Natural killer cell (primary cell): Measurements from ENCODE around the gene NKD1. TPM values are rescaled to one million over a fixed set of nuclear protein-coding genes. Genes with fewer than 3 reads are reported as not detected.

Source experiments
- ATAC-seq, 3 donors: fragments of 150-1000 bp in 2 of 3; fragments of 200-7000 bp in 1 of 3; cut with Tn5 transposase; 1 replicate in 1 of 3; 2 replicates in 2 of 3; pipeline ENCODE4 v1.10.0; 2021; ENCODE audit warnings: mild to moderate bottlenecking in 2 of 3, moderate library complexity in 2 of 3
- DNase-seq, 2 donors: peaks; one replicate each; pipeline versions ENCODE4 v3.0.0 to v3.0.0-alpha.2; 2013 to 2021; ENCODE audit warnings: mixed read lengths in 1 of 2
- H3K27ac ChIP-seq: one replicate; pipeline ENCODE4 v1.5.1; 2013; ENCODE audit warnings: mild to moderate bottlenecking, low read length
- H3K27me3 ChIP-seq: one replicate; pipeline ENCODE4 v1.6.1; 2013; ENCODE audit warnings: low read length; ENCODE audit not compliant: control insufficient read depth, insufficient read depth
- H3K36me3 ChIP-seq: one replicate; pipeline ENCODE4 v1.6.1; 2013; ENCODE audit warnings: low read length; ENCODE audit not compliant: control insufficient read depth, insufficient read depth
- H3K4me1 ChIP-seq: one replicate; pipeline ENCODE4 v1.6.1; 2013; ENCODE audit warnings: low read length; ENCODE audit not compliant: control insufficient read depth, insufficient read depth
- H3K4me3 ChIP-seq: one replicate; pipeline ENCODE4 v1.5.1; 2013; ENCODE audit warnings: low read length
- H3K9me3 ChIP-seq: one replicate; pipeline ENCODE4 v1.6.1; 2013; ENCODE audit warnings: low read length; ENCODE audit not compliant: control insufficient read depth, insufficient read depth
- H3K27ac Mint-ChIP-seq, 2 donors: one replicate each; pipeline ENCODE4 v1.8.0; 2022; ENCODE audit warnings: mild to moderate bottlenecking in 2 of 2, mixed read lengths in 2 of 2, moderate library complexity in 1 of 2
- H3K27me3 Mint-ChIP-seq, 2 donors: one replicate each; pipeline ENCODE4 v1.8.0; 2022; ENCODE audit warnings: low read depth in 2 of 2, mixed read lengths in 2 of 2
- H3K36me3 Mint-ChIP-seq: one replicate; pipeline ENCODE4 v1.8.0; 2022; ENCODE audit warnings: mixed read lengths
- H3K4me1 Mint-ChIP-seq, 2 donors: one replicate each; pipeline ENCODE4 v1.8.0; 2022; ENCODE audit warnings: mixed read lengths in 2 of 2
- H3K4me3 Mint-ChIP-seq: one replicate; pipeline ENCODE4 v1.8.0; 2022; ENCODE audit warnings: mild to moderate bottlenecking, moderate library complexity, mixed read lengths
- H3K9me3 Mint-ChIP-seq, 2 donors: one replicate each; pipeline ENCODE4 v1.8.0; 2022; ENCODE audit warnings: mixed read lengths in 2 of 2
- WGBS: methylation state at CpG from one replicate; pipeline ENCODE4 v1.1.7; 2013; ENCODE audit warnings: missing lambda C conversion rate; ENCODE audit not compliant: insufficient coverage; 5-methylcytosine and 5-hydroxymethylcytosine counted together
- intact Hi-C: fragments of 100-400 bp; cut with micrococcal nuclease; formaldehyde crosslinking; loops from one replicate; pipeline ENCODE4 v1.14.2; 2022
- total RNA-seq, 4 donors: library from RNA; stranded (reverse); fragments of 120-200 nt in 1 of 4; gene quantifications; one replicate each; pipeline versions ENCODE4 v1.2.3 to v1.2.4, GENCODE V29; 2013 to 2022
- TF ChIP-seq, protein P1 (sequence below): fragments of 200-600 bp; IDR thresholded peaks from one replicate; pipeline ENCODE4 v1.8.0; 2022; ENCODE audit warnings: antibody characterized with exemption

The NKD1 gene
- total RNA-seq, 3 donors from 2014 or later (not counting 1 experiment from before 2014, with no cell fraction given), result 0.75 to 1.5 (median 1.0) TPM

DNA sequence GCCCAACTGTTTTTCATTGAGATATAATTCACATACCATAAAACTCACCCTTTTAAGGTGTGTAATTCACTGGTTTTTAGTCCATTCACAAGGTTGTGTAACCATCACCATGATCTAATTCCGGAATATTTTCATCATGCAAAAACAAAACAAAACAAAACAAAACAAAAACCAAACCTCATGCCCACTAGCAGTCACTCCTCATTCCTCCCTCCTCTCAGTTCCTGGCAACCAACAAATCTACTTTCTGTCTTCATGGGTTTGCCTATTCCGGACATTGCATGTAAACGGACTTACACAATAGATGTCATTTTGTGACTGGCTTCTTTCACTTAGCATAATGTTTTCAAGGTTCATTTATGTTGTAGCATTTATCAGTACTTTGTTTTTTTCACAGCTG, 140.7 kb downstream of the NKD1 start:
- Histone ChIP-seq H3K36me3 (no peaks in the 10 kb centered on the region), H3K27me3 (no peaks in the 10 kb centered on the region), H3K27ac (no peak overlapping the region), H3K4me3 (no peak overlapping the region), H3K9me3 (no peaks in the 10 kb centered on the region), H3K4me1 (peaks cover 50% of the 10 kb centered on the region)
- intact Hi-C loops, result no loop called here
- TF ChIP-seq, protein P1, sequence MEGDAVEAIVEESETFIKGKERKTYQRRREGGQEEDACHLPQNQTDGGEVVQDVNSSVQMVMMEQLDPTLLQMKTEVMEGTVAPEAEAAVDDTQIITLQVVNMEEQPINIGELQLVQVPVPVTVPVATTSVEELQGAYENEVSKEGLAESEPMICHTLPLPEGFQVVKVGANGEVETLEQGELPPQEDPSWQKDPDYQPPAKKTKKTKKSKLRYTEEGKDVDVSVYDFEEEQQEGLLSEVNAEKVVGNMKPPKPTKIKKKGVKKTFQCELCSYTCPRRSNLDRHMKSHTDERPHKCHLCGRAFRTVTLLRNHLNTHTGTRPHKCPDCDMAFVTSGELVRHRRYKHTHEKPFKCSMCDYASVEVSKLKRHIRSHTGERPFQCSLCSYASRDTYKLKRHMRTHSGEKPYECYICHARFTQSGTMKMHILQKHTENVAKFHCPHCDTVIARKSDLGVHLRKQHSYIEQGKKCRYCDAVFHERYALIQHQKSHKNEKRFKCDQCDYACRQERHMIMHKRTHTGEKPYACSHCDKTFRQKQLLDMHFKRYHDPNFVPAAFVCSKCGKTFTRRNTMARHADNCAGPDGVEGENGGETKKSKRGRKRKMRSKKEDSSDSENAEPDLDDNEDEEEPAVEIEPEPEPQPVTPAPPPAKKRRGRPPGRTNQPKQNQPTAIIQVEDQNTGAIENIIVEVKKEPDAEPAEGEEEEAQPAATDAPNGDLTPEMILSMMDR, result no peak
- Mint-ChIP-seq H3K27me3 (peaks cover 0 to 10% of the 10 kb centered on the region in 2 donors), H3K36me3 (no peaks in the 10 kb centered on the region), H3K4me1 (peaks cover 39% of the 10 kb centered on the region in 2 donors), H3K9me3 (no peaks in the 10 kb centered on the region), H3K4me3 (no peak overlapping the region), H3K27ac (no peak overlapping the region)
- DNase-seq (no peak), ATAC-seq (no peak)
- WGBS, result 100% methylated on average over 3 of the region's 3 CpGs

GRCh38 chr16:50690177-50690576, 142.0 kb downstream of the NKD1 start:
- H3K4me3 Mint-ChIP-seq, result no peak overlapping the region
- peaks cover 0 to 19% of the 10 kb centered on the region in 2 donors for H3K27me3 Mint-ChIP-seq
- DNase-seq (no peak), ATAC-seq (no peak)
- TF ChIP-seq, protein P1, result no peak
- 100% methylated on average over 2 of the region's 2 CpGs for WGBS
- H3K4me3 ChIP-seq, result no peak overlapping the region
- H3K4me1 ChIP-seq, result peaks cover 44% of the 10 kb centered on the region
- no peak overlapping the region for H3K27ac Mint-ChIP-seq
- H3K9me3 Mint-ChIP-seq, result no peaks in the 10 kb centered on the region
- H3K36me3 ChIP-seq, result no peaks in the 10 kb centered on the region
- intact Hi-C loops, result no loop called here
- H3K27me3 ChIP-seq, result no peaks in the 10 kb centered on the region
- peaks cover 32 to 37% of the 10 kb centered on the region in 2 donors for H3K4me1 Mint-ChIP-seq
- H3K9me3 ChIP-seq, result no peaks in the 10 kb centered on the region
- H3K36me3 Mint-ChIP-seq, result no peaks in the 10 kb centered on the region
- no peak overlapping the region for H3K27ac ChIP-seq

GRCh38 chr16:50692644-50692998, 144.4 kb downstream of the NKD1 start:
- Mint-ChIP-seq H3K4me3 (peak overlapping the region; percentile 72), H3K9me3 (no peaks in the 10 kb centered on the region), H3K27me3 (peaks cover 0 to 19% of the 10 kb centered on the region in 2 donors), H3K36me3 (no peaks in the 10 kb centered on the region), H3K4me1 (peaks cover 34 to 40% of the 10 kb centered on the region in 2 donors), H3K27ac (peak overlapping the region in 1 of 2 donors; percentile 59)
- no peaks in the 10 kb centered on the region for H3K27me3 ChIP-seq
- no peaks in the 10 kb centered on the region for H3K9me3 ChIP-seq
- intact Hi-C loops, result no loop called here
- DNase-seq, result no peak
- peaks cover 43% of the 10 kb centered on the region for H3K4me1 ChIP-seq
- TF ChIP-seq, protein P1, result no peak
- H3K27ac ChIP-seq, result no peak overlapping the region
- ATAC-seq, result no peak
- no peaks in the 10 kb centered on the region for H3K36me3 ChIP-seq
- no peak overlapping the region for H3K4me3 ChIP-seq
- WGBS, result 97% methylated on average over 4 of the region's 4 CpGs
